Measurements from ENCODE around the gene HSF5.

- no peak for TF ChIP-seq POLR2A (IDR thresholded peaks at IDR 0.05)
- TF ChIP-seq, protein P1, sequence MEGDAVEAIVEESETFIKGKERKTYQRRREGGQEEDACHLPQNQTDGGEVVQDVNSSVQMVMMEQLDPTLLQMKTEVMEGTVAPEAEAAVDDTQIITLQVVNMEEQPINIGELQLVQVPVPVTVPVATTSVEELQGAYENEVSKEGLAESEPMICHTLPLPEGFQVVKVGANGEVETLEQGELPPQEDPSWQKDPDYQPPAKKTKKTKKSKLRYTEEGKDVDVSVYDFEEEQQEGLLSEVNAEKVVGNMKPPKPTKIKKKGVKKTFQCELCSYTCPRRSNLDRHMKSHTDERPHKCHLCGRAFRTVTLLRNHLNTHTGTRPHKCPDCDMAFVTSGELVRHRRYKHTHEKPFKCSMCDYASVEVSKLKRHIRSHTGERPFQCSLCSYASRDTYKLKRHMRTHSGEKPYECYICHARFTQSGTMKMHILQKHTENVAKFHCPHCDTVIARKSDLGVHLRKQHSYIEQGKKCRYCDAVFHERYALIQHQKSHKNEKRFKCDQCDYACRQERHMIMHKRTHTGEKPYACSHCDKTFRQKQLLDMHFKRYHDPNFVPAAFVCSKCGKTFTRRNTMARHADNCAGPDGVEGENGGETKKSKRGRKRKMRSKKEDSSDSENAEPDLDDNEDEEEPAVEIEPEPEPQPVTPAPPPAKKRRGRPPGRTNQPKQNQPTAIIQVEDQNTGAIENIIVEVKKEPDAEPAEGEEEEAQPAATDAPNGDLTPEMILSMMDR (IDR thresholded peaks at IDR 0.05), result no peak
Observed at GRCh38 chr17:58535431-58535830, 47.2 kb upstream of the HSF5 start.

Measured in Peyer's patch (tissue), 4 donors.